T1000 (cell line): Measurements from ENCODE around the gene FYN.

Source experiments
- DNase-seq: peaks from one replicate; lab custom pipeline; 2025; ENCODE audit warnings: mixed read lengths; lab: John Stamatoyannopoulos, UW

Gene FYN

DNA sequence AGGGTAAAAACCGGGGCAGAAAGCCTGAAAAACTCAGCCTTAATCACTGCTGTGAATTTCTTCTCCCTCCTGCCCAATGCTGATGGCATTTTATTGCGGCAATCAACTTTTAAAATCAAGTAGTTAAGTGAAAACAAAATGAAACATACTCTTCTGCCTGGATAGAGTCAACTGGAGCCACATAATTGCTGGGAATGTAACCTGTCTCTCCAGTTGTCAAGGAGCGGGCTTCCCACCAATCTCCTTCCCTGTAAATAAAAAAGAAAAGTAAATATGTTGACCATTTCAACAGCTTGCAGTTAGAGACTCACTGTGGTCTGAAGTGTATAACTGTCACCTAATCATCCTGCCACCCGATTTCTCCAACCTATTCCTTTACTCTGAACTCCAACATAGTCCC lies 165.5 kb downstream of the FYN start:
- DNase-seq, result no peak

DNA sequence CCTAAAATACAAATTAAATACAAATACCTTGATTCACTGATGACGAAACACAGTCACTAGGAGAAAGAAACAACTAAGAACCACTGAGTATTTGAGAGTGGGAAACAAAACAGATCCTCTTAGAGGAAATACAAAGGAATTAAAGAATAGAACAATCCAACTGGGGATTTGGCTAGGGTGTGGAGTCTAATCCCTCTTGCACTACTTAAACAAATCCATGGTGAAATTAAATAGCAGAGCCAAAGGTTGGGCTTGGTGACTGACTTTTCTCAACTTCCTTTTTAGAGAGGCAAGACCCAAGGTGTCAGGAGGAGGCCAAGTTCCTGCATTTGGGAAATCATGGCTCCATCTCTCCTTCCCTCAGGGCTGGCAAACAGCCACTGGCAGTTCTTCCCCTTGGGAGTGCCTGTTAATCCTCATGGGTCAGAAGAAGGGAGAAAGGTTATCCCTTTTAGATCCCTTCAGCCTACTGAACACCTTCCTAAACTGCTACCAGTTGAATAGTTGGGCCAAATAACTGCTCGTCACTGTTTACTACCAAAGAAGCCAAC lies 166.3 kb downstream of the FYN start:
- DNase-seq, result no peak

DNA sequence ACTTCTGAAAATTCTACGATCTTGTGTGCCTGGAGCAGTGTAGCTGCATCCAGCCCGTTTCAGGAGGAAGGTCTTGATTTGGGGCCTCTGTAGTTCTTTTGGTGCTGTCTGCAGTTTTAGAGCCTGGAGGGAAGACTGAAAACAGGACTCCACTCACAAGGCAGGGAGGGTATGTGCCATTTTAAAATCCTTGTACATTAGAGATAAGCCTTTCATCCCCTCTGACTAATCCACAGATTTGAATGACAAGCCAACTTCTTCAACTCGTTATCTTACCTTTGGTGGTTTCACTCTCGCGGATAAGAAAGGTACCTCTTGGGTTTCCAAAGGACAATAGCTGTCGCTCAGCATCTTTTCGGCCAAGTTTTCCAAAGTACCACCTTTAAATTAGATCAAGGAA lies 169.5 kb downstream of the FYN start:
- no peak for DNase-seq

DNA sequence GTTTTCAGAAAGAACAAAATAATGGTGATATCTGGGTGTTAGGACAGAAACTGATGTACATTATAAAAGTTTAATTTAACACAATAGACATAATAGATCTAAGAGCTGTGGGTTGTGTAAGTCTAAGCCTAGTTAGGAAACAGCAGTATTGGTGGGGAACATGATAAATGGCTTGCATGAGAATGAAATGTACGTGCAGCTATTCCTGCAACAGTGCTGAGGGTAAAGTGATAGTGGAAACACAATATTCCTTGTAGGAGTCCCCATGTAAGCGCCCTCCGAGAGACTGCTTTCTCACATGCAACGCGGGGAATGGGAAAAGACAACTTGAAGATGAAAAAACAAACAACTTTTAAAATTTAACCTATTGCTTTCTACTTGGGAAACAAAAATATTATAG lies 171.0 kb downstream of the FYN start:
- no peak for DNase-seq

DNA sequence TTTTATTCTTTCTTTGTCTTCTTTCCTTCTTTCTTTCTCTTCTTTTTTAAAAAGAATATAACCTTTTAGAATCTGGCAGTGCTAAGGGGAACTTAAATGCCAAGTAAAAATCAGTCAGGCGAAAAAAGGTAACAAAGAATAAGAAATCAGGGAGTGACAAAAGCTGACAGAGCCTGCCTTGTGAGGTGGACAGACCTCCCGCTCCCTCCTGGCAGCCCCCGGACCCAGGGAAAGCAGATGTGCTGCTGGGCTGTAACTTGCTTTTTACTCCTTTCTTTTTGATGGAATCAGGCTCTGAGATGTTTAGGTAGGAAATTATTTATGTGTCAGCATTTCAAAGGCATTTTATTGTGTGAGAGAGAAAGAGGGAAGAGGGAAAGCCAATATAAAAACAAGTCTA lies 172.1 kb downstream of the FYN start:
- no peak for DNase-seq

DNA sequence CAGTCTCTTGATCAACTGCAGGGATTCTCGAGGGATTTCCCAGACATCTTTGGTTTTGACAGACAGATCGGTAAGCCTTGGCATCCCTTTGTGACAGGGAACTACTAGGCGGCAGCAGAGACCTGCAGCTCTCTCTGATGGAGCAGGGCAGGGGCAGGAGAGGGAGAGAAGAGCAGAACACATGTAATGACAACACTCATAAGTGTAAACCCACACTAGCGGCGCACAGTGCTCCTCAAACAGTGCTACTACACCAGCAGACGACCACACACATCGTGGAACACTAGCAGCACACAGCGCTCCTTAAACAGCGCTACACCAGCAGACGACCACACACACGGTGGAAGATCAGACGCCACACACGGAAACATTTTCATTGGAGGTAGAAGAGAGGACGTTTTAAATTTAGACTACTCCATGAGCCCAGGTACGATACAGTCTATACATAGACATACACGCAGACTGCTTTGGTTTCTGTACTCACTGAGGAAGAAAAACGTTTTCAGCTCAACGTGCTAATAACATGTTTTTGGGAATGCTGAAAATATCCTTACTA lies 173.0 kb downstream of the FYN start:
- DNase-seq, result no peak

DNA sequence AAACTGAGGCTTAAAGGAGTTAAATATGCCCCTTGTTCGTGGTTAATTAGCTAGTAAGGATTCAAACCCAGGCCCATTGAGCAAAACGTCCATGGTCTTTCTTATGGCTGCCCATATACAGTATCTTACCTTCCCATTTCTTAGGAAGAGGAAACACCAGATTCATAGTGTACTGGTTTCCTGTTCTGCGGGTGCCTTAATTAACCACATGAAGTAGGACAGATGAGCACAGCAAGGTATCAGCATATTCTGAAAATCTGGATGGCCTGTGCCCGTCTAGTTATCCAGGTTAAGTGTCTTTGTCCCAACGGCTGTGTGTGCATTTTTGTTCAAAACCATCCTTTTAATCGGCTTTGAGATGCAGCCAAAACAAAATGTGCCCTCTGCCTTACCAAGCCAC lies 174.1 kb downstream of the FYN start:
- no peak for DNase-seq

DNA sequence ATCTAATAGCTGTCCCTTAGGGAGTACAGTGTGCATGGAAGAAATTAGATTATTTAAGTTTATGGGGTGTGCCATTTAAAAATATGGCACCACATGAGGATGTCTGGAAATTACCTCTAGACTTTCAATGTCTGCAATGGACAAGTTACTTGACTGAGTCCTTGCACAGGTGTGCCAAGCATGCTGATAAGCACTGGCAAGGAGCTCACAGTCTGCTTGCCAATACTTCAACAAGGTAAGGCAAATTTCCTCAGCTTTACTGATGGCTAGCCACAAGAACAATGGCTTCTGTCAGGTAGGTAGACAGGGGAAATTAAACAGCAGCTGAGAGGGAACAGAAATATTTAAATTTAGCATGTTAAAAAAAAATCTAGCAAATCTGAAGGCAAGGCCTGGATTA lies 176.4 kb downstream of the FYN start:
- DNase-seq, result no peak

DNA sequence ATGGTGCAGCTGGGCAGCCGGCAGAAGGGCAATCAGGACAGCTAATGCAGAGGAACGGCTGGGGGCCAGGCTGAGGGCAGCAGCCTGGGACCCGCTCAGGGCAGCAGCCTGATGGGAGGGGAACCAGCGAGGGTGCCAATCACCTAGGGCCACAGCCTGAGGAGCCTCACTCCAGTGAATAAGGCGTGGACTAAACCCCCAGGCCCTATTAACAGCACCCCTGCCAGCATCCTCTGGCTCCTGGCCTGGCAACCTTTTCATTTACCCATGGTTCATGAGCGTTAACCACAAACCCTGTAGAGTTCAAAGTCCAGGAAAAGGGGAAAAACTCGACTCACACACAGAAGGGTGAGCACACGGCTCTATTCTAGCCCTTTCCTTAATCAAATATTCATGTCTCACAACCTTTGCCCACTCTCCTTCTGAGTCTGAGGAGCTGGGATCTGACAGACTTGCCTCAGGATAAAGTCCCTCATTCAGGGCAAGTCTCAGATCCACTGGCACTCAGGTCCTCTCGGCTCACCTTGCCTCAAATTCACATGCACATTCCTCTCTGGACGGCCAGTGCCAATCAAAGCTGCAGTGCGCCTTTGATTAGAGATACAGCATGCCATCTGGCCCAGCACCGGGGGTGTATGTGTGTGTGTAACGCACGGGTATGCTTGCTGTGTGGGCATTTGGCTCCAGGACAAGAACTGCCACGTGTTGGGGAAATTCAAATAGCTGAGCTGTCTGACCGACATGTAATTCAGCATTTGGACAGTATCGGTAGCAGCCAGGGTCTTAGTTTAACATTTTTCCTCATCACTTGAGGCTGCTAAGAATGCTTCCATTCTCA lies 180.7 kb downstream of the FYN start:
- no peak for DNase-seq

DNA sequence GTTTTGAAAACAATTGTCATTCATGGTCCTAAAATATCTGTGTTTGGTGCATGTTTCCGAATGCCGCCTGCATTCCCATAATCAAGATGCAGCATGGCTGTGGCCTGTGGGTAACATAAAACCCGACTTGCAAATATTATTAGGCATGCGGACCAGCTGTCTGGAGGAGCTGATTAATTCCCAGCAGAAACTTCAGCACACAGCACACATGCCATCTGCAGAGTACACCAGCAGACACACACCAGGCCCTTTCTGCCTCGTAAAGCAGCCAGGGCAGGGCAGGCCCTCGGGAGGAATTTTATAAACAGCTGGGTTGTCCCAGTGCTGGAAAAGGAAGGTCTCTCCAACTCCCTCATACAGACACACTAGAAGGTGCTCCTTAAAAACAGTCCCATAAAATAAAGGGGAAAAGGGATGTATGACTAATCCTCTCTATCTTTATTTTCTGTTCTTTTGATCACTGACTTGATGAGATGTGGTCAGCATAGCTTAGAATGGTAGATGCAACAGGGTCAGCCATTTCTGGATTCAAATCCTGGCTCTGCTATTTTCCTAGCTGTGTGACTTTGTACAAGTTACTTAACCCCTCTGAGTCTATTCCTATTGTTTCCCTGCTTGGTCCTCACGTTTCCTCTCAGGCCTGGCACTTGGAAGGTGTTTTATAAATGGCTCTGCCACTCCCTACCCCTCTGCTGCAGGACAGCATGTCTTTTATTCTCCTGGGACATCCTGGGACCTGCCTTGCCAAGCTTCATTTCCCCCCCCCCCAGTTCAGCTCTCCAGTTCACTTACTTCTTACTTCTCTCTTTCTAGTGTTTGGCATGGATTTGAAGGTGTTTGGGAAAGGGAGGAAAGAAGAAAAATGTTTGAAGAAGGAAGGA lies 181.7 kb downstream of the FYN start:
- peak; percentile 4 for DNase-seq

DNA sequence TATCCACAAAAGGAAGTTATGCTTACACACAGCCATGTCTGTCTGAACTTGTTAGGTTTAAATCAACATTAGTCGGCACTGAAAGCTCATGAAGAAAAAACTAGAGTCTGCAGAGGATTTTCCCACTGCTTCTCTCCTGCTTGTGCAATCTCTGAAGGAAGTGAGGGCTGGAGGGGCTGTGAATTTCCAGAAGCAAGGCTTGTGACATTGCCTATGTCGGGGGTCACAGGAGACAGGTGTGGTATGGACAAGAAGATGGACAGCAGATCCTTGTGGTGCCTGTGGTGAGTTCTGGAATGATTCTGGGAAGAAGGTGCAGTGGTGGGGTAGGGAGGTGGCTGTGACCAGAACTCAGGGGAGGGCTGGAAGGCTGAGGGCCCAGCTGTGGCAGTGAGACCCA lies 183.3 kb downstream of the FYN start:
- no peak for DNase-seq

DNA sequence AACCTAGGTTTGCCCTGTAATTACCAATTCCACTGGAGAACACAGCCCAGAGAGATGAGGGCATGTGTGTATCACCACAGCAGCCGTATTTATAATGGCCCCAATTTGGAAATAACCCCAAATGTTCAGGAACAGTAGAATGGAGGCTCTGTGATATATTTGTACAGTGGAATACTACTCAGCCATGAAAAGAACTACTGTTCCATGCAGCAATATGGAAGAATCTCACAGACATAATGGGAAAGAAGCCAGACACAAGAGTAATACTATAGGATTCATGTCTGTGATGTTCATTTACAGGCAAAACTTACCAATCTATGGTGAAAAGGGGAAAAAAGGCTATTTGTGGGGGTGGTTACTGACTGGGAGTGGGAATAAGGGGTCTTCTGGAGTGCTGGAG lies 183.8 kb downstream of the FYN start:
- no peak for DNase-seq

DNA sequence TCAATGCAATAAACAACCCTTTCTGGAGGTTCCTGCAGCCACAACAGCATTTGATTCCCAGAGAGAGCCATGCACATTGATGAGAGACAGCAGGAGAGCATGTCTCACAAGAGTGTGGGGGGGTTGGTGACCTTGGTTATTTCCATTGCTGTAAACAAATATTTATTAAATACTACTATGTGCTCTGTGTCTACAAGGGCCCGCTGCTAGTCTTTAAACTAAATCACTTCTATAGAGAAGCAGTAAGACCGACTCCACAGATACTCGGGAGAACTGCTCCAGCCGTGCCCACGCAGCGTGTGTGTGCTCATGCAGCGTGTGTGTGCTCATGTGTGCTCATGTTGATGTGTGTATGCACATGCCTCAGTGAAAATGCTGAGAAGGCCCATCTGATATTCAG lies 184.9 kb downstream of the FYN start:
- DNase-seq, result no peak

DNA sequence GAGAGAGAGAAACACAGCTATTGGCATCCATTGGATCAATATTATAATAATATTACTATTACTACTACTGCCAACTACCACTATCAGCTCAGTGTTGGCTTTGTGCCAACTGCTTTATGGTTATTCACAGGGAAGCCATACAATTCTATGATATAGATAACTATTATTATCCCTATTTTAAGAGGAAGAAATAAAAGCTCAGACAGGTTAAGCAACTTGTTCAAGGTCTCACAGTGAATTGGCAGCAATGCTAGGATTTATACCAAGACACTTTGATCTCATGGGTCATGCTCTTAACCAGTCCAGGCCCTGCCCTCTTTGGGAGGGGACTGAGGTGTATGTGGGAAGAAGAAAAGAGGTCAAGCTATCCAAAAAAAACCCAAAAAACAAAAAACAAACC lies 185.6 kb downstream of the FYN start:
- DNase-seq, result no peak

DNA sequence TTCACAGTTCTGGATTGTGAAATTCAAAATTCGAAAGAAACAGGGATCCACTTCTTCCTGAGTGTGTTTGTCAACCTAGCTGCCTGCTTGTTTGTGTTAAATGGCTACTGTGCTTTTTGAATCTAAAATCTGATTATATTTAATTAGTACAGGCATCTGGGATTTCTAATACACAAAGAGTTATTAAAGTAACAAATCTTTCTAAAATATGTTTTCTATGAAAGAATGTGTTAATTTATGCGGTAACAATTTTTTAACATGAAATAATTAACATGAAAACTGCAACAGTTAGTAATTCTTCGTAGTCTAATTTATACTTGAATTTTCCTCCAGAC lies 186.4 kb downstream of the FYN start:
- DNase-seq, result no peak

DNA sequence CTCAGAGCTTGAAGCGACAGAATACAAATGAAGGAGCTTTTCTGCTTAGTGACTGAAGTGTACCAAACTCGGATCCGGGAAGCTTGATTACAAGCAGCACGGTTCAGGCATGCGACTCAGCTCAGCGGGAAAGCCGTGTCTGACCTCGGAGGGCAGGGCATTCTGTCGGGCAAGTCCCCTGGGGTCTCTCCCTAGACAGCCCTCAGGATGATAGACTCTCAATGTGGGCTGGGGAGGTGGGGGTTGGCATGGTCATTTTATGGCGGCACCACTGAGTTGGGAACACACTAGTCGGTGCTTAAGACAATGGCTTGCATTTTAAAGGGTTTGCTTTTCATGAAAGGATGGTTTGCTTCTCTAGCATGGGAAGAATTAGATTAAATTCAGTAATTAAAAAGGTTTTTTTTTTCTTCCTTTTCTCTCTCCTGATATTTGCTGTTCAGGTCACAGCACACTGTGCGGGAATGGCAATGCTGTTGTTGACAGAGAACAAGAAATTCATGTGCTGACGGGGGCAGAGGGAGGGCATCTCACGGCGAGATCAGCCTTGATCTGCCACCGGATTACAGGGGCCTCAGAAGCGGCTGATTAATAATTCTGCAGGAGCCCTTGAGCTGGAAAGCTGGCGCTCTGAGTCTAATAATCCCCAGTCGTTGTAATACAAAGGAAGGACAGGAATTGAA lies 186.9 kb downstream of the FYN start:
- DNase-seq, result no peak

DNA sequence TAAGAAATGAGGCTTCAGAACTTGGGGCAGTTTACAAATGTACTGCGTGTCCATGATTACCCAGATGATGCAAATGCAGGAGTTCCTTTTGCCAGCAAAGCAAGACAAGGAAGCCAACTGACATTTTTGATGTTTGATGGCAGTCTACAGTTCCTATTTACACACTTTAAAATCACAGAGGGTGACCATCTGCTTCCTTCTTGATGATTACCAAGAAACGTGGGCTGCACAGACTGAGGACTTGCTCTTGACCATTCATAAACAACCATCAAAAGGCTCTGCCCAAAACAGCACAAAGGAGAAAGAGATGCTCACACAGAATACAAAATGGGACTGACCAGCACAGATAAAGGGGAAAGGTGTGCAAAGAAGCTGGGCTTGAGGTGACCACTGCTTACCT lies 187.7 kb downstream of the FYN start:
- no peak for DNase-seq

DNA sequence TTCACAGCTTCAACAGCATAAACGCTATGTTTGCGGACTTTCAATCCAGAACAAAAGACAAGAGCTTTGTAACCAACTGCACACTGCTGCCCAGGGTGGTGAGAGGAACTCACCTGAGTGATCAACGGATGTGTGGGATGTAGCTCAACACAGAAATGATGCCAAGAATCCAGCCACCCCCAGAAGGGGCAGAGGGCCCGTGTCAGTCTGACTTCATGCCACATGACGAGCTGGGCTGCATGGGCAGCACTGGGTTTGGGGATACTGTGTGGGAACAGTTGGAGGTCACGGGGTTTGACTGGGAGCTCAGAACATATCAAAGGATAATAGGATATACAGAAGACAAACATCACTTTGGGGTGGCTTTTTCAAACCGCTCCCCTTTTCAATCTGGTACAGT lies 188.2 kb downstream of the FYN start:
- DNase-seq, result no peak

DNA sequence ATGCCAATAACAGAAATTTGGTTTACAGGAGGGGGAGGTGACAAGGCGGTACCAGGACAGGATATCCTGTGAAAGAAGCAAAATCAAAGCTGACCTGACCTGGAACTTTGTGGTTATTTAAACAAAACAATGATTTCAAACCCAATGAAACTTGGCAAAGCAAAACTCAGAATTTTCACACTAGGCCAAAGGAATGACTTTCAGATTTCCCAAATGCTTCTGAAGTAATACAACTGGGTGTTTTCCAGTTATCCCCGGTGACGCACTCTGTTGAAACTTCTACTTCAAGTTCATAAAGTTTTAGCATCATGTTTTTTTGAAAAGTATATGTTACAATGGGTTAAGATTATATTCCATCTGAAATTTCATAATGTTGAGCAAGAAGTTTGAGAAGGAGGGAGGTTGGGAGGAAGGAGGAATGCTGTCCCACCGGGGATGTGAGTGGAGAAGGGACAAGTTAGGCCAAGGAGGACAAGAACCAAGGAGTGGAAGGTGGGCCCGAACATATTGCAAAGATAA lies 189.4 kb downstream of the FYN start:
- DNase-seq, result no peak

DNA sequence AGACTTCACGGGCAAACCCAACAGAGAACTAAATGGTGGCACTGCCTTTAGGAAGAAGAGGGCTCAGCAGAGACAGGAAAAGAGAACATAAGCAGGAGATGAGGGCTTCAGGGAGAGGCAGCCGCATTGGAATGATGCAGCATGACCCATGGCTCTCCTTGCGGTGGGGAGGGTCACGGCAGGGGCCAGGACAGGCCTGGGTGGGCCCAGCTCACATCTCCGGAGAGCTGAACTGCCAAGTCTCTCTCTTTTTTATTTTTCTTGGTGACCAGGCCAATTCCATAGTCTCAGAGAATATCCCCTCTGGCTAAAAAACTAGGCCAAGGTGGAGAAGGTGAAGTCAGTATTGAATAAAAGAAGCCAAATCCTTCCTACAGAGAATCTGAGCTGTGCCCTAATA lies 190.1 kb downstream of the FYN start:
- no peak for DNase-seq

DNA sequence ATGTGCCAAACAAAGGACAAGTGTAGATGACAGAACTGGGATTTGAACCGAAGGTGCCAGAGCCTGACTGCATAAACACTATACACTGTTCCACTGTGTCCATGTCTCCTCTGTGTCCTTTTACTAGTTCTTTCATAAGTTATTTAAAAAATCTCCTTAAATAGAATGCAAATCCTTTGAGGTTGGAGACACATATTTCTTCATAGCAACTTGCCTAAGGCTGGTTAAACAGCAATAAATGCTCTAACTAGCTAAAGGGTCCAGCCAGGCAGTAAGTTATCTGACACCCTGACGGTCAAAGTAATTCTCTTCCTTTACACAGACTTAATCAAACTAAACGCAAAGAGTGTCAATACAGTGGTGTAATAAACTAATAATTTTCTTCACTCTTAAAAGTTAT lies 191.4 kb downstream of the FYN start:
- DNase-seq, result no peak
